Stimulated activated naive CD4-positive, alpha-beta T cell (primary cell): ENCODE data around the gene SYNGAP1.

Source experiments
- DNase-seq, 6 experiments: peaks; one replicate each; lab custom pipeline; 2025; lab: John Stamatoyannopoulos, UW

Gene SYNGAP1

DNA sequence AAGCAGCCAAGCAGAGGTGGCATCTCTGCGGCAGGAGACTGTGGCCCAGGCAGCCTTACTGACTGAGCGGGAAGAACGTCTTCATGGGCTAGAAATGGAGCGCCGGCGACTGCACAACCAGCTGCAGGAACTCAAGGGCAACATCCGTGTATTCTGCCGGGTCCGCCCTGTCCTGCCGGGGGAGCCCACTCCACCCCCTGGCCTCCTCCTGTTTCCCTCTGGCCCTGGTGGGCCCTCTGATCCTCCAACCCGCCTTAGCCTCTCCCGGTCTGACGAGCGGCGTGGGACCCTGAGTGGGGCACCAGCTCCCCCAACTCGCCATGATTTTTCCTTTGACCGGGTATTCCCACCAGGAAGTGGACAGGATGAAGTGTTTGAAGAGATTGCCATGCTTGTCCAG is 15.0 kb upstream of the SYNGAP1 start:
- no peak for DNase-seq

DNA sequence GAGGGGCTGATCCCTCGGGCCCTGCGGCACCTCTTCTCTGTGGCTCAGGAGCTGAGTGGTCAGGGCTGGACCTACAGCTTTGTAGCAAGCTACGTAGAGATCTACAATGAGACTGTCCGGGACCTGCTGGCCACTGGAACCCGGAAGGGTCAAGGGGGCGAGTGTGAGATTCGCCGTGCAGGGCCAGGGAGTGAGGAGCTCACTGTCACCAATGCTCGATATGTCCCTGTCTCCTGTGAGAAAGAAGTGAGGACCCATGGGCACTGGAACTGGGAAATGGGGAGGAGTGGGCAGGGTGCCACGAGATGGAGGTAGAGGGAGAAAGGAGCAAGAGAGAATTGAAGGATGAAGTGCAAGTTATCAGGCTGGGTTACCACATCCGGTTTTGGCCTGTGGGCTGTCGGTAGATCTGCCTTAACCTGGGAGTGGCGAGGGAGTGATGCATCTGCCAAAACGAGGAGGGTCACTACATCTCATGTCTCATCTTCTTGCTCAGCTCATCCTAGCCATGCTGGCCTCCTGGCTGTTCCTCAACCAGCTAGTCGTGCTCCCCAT is 14.4 kb upstream of the SYNGAP1 start:
- DNase-seq: no peak

DNA sequence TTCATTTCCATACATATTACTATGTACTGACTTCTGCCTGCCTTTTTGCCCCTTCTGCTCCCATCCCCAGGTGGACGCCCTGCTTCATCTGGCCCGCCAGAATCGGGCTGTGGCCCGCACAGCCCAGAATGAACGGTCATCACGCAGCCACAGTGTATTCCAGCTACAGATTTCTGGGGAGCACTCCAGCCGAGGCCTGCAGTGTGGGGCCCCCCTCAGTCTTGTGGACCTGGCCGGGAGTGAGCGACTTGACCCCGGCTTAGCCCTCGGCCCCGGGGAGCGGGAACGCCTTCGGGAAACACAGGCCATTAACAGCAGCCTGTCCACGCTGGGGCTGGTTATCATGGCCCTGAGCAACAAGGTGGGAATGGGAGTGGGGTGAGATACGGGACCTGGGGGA is 13.7 kb upstream of the SYNGAP1 start:
- no peak for DNase-seq

DNA sequence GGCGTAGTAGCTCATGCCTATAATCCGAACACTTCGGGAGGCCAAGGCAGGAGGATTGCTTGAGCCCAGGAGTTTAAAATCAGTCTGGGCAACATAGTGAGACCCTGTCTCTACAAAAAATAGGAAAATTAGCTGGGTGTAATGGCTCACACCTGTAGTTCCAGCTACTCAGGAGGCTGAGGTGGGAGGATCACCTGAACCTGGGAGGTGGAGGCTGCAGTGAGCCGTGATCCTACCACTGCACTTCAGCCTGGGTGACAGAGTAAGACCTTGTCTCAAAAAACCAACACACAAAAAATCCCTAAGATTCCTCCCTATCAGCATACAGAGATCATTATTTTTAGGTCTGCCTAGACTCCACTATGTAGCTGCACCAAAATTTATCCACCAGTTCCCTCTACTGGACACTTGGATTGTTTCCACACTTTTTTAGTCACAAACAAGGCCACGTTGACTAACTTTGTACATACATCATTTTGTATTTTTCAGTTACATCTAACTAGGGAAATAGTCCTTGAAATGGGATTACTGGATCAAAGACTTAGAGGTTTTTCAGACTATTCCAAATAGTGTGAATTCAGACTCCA is 12.6 kb upstream of the SYNGAP1 start:
- DNase-seq: no peak

DNA sequence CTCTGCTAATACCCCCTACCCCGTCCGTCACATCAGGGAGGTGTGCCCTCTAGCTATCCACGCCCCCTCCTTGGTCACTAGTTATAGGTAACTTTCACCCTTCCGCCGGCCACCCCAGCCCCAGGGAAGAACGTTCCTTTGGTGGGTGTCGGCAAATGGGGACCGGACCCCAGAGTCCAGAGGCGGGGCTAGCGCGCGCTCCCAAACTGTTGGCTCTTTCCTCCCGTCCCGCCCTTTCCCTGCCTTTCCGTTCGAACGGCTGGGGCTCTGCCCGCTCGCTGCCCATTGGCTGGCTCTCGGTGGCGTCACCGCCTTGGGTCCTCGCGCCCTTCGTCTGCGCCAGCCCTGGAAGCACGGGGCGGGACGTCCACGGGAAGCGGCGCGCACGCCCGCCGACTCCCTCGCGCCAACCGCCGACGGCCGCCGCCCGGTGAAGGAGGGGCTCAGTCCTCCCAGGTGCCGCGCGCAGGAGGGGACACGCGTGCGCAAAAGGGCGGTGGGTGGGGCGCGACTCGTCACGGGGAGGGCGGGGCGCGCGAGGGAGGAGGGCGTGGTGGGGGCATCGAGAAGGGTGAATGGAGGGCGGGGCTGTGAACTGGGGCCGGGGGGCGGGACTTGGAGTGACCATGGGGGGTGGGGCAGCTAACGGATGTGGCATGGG is 9.7 kb upstream of the SYNGAP1 start:
- peak; percentile 96 to 100 (median 98) for DNase-seq

DNA sequence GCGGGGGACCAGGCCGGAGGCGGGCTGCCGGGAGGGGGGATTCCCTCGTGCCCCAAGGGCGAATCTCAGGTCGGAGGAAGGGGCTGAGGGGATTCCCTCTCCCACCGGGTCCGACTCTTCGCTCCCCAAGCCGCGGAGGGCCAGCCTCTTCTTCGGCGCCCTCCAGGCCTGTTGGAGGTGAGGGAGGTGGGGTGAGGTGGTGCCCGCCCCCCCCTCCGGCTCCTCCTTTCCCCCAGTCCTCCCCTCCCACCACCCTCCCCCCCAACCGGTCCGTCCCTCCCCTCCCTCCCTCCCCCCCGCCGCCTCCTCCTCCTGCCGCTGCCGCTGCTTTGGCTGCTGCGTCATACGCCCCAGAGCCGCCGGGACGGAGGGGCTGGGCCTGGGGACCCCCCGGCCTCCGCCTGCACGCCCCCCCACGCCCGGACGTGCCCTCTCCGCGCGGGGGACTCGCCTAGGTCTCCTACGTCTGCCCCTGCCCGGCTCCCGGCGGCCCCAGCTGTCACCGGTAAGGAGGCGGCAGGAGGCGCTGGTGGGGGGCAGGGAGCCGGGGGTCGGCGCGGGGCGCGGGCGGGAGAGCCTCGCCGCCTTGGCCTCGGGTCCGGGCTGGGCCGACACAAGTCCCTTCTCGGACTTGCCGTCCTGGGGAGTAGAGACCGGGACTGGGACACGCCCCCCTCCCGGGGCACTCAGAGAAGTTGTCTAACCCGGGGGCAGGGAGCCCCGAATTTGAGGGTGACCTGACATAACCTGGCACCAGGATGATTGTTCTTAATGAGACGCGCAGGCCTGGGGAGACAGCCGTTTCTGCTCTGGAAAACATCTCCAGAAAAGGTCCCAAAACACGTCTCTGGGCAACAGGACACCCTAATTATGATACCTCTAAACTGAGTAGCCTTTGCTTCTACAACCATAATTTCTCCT is 8.9 kb upstream of the SYNGAP1 start, which contains the start of gene PHF1:
Gene PHF1, plus strand, starts transcription at position 304 of the 921 bp plus-strand sequence. CDS start 1,250 bp downstream, outside the sequence.
- peak in 2 of 6 experiments; percentile 69 to 96 for DNase-seq

DNA sequence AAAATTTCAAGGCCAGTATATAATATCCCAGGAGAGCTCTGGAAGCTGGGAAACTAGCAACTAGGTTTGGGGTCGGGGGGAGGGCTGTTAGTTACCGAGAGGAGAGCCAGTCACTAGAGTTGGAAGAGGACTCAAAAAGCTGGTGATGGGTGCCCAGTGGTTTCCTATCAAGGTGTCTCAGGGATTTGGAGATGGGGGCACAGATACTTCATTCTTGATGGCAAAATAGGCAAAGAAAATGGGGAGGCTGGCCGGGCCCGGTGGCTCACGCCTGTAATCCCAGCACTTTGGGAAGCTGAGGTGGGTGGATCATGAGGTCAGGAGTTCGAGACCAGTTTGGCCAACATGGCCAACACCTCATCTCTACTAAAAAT is 8.2 kb upstream of the SYNGAP1 start:
- peak in 1 of 6 experiments; percentile 39 for DNase-seq

DNA sequence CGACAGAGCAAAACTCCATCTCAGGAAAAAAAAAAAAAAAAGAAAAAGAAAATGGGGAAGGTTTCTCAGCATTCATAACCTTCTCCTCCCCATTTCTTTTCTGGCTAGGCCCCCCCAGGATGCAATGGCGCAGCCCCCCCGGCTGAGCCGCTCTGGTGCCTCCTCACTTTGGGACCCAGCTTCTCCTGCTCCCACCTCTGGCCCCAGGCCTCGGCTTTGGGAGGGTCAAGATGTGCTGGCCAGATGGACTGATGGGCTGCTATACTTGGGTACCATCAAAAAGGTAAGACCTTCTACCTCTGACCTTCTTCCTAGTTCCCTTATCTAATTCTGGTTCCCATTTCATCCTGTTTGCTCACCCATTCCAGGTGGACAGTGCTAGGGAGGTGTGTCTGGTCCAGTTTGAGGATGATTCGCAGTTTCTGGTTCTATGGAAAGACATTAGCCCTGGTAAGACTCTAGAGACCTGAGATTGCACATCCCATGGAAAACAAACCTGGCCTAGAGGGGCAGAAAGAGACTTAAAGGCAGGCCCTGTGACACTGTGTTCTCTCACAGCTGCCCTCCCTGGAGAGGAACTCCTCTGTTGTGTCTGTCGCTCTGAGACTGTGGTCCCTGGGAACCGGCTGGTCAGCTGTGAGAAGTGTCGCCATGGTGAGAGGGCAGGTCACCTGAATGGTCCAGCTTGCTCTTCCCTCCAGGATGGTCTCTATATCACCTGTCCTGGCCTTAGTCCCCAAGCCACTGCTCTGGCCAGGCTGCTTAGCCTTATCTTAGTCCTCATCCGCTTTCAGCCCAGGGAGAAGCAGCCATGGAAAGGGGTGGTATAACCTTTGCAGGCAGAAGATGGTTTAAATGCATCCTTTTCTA is 7.5 kb upstream of the SYNGAP1 start:
- DNase-seq: no peak

DNA sequence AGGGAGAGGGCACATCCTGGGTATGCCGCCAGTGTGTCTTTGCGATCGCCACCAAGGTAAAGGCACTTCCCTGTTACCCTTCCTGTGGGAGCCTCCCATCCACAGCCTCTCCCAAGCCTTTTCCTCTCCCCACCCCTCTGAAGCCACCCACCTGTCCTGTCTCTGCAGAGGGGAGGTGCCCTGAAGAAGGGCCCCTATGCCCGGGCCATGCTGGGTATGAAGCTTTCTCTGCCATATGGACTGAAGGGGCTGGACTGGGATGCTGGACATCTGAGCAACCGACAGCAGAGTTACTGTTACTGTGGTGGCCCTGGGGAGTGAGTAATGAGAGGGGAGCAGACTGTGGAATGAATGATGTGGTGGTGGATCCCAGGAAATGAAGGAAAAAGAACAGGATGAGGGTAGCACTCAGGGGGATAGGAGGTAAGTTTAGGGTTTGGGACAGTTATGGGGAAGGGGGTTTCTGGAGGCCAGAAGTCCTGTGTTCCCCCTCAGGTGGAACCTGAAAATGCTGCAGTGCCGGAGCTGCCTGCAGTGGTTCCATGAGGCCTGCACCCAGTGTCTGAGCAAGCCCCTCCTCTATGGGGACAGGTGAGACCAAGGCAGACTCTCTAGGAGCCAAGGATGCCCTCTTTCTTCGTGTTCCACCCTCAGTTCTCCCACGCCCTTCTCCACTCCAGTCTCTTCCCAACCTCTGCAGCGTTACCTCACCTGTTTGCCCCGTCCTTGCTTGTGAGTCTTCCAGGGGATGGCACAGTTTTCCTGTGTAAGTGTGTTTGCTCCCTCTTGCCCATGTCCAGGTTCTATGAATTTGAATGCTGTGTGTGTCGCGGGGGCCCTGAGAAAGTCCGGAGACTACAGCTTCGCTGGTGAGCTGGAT is 6.4 kb upstream of the SYNGAP1 start:
- DNase-seq: no peak

DNA sequence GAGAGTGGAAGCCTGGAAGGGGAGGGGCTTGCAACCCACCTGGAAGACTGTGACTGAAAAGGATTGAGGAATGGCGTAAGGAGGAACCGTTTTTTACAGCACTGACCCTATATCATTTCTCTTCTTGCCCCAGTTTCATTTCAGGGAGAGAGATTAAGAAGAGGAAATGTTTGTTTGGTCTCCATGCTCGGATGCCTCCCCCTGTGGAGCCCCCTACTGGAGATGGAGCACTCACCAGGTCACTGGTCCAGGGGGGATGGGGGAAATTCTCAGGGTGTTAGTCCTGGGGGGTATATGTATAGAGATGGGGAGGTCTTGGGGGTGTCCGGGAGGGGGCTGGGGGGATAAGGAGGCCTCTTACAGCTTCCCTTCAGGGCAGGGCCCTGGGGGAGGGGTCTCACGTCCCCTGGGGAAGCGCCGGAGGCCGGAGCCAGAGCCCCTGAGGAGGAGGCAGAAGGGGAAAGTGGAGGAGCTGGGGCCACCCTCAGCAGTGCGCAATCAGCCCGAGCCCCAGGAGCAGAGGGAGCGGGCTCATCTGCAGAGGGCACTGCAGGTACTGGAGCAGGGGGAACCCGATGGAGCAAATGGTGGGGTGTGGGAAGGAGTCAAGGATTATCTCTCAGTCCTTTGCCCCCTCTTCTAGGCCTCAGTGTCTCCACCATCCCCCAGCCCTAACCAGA is 5.1 kb upstream of the SYNGAP1 start:
- DNase-seq: peak in 1 of 6 experiments; percentile 14

DNA sequence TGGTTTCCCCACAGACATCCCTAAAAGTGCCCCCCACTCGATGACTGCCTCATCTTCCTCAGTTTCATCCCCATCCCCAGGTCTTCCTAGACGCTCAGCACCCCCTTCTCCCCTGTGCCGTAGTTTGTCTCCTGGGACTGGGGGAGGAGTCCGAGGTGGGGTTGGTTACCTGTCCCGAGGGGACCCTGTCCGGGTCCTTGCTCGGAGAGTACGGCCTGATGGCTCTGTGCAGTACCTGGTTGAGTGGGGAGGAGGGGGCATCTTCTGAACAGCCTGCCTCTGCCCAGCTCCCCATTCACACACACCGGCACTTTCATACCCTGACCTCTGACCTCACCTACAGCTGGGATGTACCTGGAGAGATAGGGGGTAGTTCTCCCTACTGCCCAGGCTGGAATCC is 4.0 kb upstream of the SYNGAP1 start:
- DNase-seq: no peak

DNA sequence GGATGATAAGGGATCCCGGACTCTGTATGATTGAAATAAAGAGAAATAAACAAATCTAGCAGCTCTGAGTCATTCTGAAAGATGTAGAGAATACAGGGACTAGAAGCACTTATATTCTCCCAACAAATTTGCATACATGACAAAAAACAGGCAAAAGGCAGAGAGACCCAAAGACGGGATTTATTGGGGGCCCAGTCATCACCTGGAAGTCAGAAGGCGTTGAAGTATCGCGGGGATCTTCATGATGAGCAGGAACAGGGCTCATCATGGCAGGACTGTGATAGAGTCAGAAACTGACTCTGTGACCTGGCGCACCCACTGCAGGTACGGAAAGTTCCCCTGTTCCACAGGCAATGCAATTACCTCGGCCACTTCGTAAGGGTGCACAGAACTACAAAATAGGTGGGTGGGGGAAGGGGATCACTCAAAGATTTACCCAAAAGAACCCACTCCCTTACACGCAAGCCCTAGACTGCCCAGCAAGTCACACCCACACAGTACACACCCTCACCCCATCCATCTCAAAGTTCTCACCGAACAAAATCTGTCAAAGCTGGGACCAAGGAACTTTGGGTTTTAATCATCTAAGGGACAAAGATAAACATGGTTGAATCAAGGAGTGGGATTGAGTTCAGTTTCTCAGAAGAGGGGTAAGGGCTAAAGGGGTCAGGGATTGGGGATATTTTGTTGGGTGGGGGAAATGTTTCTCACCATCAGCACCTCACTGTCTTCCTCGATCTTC is 3.3 kb upstream of the SYNGAP1 start:
- DNase-seq: peak in 2 of 6 experiments; percentile 11 to 28

DNA sequence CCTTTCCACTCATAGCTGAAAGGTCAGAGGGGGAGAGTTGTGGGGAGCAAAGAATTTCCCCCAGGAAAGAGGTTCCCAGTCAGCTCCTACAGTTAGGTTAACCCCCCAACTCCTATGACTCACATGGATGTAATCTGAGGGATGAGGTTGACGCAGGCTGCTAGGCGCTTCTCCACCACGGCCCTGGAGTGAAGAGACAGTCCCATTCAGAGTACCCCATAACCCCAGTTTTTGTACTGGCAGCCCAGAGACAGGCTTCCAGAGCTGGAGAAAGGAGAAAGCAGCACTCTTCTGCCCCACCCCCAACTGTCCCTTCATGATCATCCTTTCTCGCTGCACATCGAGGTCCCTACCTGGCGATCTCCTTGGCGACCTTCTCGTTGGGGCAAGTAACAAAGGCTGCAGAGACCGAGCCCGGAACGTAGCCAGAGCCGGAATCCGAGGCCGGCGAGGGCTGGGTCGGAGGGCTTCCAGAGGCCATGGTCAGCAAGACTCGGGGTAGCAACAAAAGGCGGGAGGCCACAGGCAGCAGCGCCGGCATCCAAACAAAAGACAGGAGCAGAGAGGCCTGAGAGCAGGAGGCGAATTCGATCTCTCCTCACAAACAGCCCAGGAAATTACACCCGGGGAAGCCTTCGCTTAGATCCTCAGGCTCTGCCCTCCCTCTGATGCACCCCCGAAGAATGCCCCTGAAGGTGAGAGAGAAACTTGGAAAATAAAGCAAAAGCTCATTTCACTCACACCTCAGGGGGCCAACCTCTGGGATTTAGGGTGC is 2.5 kb upstream of the SYNGAP1 start:
- DNase-seq: peak in 2 of 6 experiments; percentile 26 to 42

DNA sequence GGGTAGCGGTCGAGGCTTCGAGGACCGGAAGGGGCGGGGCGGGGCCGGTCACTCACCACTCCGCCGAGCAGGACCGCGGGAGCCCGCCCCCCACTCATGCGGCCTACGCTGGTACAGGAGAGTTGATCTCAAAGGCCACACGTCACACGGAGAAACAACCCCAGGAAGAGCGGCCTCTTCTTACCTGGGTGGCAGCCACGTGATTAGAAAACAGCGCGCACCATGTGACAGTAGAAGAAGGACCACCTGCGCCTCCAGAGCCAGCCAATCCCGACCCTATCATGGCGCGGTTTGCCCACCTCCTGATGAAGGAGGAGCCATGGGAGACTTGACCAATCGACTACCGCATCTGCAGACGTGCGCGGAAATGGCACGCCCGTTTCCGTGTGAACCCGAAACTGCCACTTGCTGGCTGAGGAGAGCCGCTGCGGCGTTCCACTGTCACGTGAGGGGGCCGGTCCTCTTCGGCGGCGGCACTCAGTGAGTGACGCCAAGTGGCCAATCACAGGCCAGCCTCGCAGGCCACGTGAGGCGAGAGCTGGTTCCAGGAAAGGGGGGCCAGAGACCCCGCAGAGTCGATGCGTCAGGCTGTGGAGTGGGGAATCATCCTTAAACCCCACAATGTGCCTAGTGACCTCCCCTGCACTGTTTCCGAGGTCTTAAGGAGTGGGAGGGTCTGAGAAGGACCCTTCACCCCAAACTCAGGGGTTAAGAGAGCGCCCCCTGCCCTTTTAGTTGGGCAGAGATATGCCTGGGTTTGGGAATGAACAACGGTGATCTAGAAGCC is 1.8 kb upstream of the SYNGAP1 start, which contains the start of gene CUTA:
Gene CUTA, minus strand, starts transcription at position 205 of the 787 bp plus-strand sequence. Its CDS starts 107 bp downstream, at position 98.
- DNase-seq: peak; percentile 96 to 100 (median 99)

DNA sequence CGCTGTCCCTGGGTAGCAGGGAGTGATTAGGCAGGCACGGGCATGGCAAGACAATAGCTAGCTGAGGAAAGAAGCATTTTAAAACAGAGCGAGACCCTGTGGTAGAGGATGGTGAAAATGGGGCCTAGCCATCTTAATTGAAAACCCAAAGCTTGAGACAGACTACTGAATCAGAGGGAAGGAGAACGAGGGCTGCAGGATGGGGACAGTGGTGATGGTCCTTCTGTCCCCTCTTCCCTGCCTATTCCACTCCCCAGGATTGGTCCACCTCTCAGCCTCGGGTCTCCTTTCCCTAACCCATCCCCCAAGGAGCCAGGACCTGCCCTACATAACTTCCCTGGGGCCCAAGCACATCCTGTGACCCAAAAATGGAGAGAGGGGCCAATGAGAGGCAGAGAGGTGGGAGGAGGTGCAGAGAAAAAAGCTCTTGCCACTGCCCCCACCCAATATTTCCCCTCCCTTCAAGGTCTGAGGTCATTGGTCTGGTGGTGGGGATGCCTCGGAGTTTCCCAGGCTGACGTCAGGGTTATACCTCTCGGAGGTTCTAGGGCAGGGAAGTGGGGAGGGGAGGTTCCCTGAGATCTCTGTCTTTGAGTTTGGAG is 1.1 kb upstream of the SYNGAP1 start:
- peak in 2 of 6 experiments; percentile 20 to 37 for DNase-seq

DNA sequence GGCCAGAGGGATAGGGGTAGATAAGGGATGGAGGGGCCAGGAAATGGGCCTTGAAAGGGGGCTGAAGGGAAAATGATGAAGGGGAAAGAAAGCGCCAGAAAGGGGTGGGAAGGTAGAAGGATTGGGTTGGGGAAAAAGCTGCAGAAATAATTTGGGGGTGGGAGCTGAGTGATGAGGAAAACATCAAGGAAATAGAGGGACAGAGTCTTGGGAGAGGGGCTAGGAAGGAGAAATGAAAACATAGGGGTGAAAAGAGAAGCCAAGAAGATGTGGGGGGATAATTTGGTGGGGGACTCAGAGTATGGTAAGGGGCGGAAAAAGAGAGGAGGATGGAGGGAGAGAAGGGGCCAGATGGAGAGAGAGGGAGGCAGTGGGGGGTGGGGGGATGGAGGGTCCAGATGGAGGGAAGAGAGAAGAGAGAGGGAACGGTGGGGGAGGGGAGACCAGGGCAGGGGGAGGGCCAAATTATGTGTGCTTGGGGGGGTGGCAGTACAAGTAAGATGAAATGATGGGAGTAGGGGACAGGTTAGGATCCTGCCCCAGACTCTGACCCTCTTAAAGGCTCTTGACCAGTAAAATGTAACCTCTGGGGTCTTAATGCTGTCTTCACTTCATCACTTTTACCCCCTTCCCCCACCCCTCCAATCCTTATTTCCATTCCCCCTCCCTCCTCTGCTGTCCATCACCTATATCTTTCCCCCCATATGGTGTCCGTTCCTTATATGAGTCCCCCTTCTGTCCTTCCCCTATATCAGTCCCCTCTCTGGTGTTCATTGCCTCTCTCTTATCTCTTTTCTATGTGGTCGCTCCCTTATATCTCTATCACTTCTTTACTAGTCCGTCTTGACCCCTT is 852 bp downstream of the SYNGAP1 start:
- DNase-seq: no peak
